K562 (cell line): ENCODE data around the gene STYXL1.

ENCODE experiments used
- ARHGAP35 ChIP-seq: fragments of 450-650 bp; IDR thresholded peaks from 2 replicates; pipeline ENCODE4 v1.6.1; 2018; ENCODE audit not compliant: partially characterized antibody
- CBX2 ChIP-seq: fragments of 200-600 bp; sonication (generic); IDR thresholded peaks from one replicate; pipeline ENCODE4 v1.6.1; 2012; ENCODE audit warnings: mild to moderate bottlenecking, low read length, inconsistent platforms; ENCODE audit not compliant: insufficient read depth, poor library complexity, severe bottlenecking
- CREB3 ChIP-seq: fragments of 450-650 bp; conservative IDR thresholded peaks from 2 replicates; pipeline ENCODE4 v1.6.1; 2016; ENCODE audit warnings: missing genetic modification characterization, low read depth, mild to moderate bottlenecking, missing compliant biosample characterization, moderate library complexity
- CTCF ChIP-seq, 3 experiments: IDR thresholded peaks in 2 of 3; conservative IDR thresholded peaks in 1 of 3; 2 replicates each; pipeline ENCODE4 v1.5.1; 2011 to 2012; ENCODE audit warnings: low read length in 3 of 3, mild to moderate bottlenecking in 3 of 3, control low read depth in 2 of 3, improper control_type of control experiment in 1 of 3, inconsistent platforms in 1 of 3, low read depth in 1 of 3, mixed read lengths in 1 of 3, moderate library complexity in 1 of 3; ENCODE audit not compliant: insufficient read depth in 2 of 3
- HMG20A ChIP-seq: fragments of 450-650 bp; formaldehyde crosslinking; conservative IDR thresholded peaks from 2 replicates; pipeline ENCODE4 v1.4.0; 2020; ENCODE audit warnings: mild to moderate bottlenecking, mixed read lengths
- MXI1 ChIP-seq: IDR thresholded peaks from 2 replicates; pipeline ENCODE4 v1.6.1; 2011; ENCODE audit warnings: low read depth, mild to moderate bottlenecking, improper control_type of control experiment, low read length
- NR3C1 ChIP-seq: sonication (generic); formaldehyde crosslinking; IDR thresholded peaks from 2 replicates; pipeline ENCODE4 v1.8.1; 2022; ENCODE audit warnings: missing genetic modification reagents
- REST ChIP-seq, 2 experiments: fragments of 450-650 bp; formaldehyde crosslinking in 1 of 2; IDR thresholded peaks; 2 replicates each; pipeline versions ENCODE4 v1.4.0 to v1.6.1; 2014 to 2020; ENCODE audit warnings: mild to moderate bottlenecking in 2 of 2, borderline replicate concordance in 1 of 2, low read depth in 1 of 2
- TAF1 ChIP-seq: IDR thresholded peaks from 2 replicates; pipeline ENCODE4 v1.6.1; 2011; ENCODE audit warnings: mild to moderate bottlenecking, low read length, moderate library complexity; ENCODE audit not compliant: insufficient read depth, control insufficient read depth, severe bottlenecking; ENCODE audit errors: extremely low read depth
- YY1 ChIP-seq, 3 experiments: IDR thresholded peaks; 2 replicates each; pipeline ENCODE4 v1.6.1; 2011; ENCODE audit warnings: low read length in 2 of 3, mild to moderate bottlenecking in 2 of 3, moderate library complexity in 2 of 3, borderline replicate concordance in 1 of 3, control low read depth in 1 of 3, low read depth in 1 of 3; ENCODE audit not compliant: insufficient read depth in 3 of 3, insufficient replicate concordance in 2 of 3, control insufficient read depth in 1 of 3, insufficient read length in 1 of 3; ENCODE audit errors: extremely low read depth in 1 of 3
- ZBTB11 ChIP-seq, 3 experiments: fragments of 200-800 bp in 1 of 3; fragments of 250-450 bp in 1 of 3; fragments of 450-650 bp in 1 of 3; sonication (Bioruptor Pico) in 1 of 3; sonication (Bioruptor generic) in 1 of 3; formaldehyde crosslinking in 1 of 3; IDR thresholded peaks; 2 replicates each; pipeline versions ENCODE4 v1.6.1 to v1.8.0; 2016 to 2022; ENCODE audit warnings: mild to moderate bottlenecking in 2 of 3, missing genetic modification characterization in 2 of 3, missing compliant biosample characterization in 1 of 3, moderate library complexity in 1 of 3
- ZNF24 ChIP-seq: fragments of 450-650 bp; IDR thresholded peaks from 2 replicates; pipeline ENCODE4 v1.6.1; 2016

- TF ChIP-seq MXI1 = no peak
- TF ChIP-seq HMG20A (CRISPR knock-in tag) = no peak
- TF ChIP-seq CREB3 (tag) = no peak
- TF ChIP-seq CTCF (IDR thresholded peaks at IDR 0.05 in 2 of 3, conservative IDR thresholded peaks at IDR 0.05 in 1 of 3; ENCODE audit: insufficient read depth in 2 of 3, low read depth in 1 of 3, low read length in 3 of 3) = no peak
- TF ChIP-seq ARHGAP35 = no peak
- no peak for TF ChIP-seq YY1 (IDR thresholded peaks at IDR 0.05; ENCODE audit: borderline replicate concordance in 1 of 3, control insufficient read depth in 1 of 3, extremely low read depth in 1 of 3, insufficient read depth in 3 of 3, insufficient read length in 1 of 3, insufficient replicate concordance in 2 of 3, low read depth in 1 of 3, low read length in 2 of 3)
- TF ChIP-seq NR3C1 (CRISPR knock-in tag) = no peak
- TF ChIP-seq REST (IDR thresholded peaks at IDR 0.05; ENCODE audit: borderline replicate concordance) = no peak
- no peak for TF ChIP-seq REST (CRISPR knock-in tag; IDR thresholded peaks at IDR 0.05; ENCODE audit: low read depth)
- no peak for TF ChIP-seq CBX2
- no peak for TF ChIP-seq ZBTB11 (CRISPR knock-in tag; IDR thresholded peaks at IDR 0.05)
- no peak for TF ChIP-seq ZNF24
- TF ChIP-seq TAF1 = no peak
Measured at GRCh38 chr7:75985518-75986146, 62.2 kb downstream of the STYXL1 start.
